Progenitor cell of endocrine pancreas (in vitro differentiated cells): Measurements from ENCODE around the gene WDSUB1. TPM values are rescaled to one million over a fixed set of nuclear protein-coding genes. Genes with fewer than 3 reads are reported as not detected.

Experiments
- DNase-seq: peaks from one replicate; pipeline ENCODE4 v3.0.0; 2021; ENCODE audit warnings: low spot score; ENCODE audit not compliant: unreplicated experiment
- H3K27ac Mint-ChIP-seq: 2 replicates; pipeline ENCODE4 v1.8.0; 2021; ENCODE audit warnings: mild to moderate bottlenecking, moderate library complexity, mixed read lengths
- H3K27me3 Mint-ChIP-seq: 2 replicates; pipeline ENCODE4 v1.8.0; 2021; ENCODE audit warnings: mixed read lengths
- H3K36me3 Mint-ChIP-seq: 2 replicates; pipeline ENCODE4 v1.8.0; 2022; ENCODE audit warnings: mixed read lengths; ENCODE audit not compliant: insufficient read depth
- H3K4me1 Mint-ChIP-seq: 2 replicates; pipeline ENCODE4 v1.8.0; 2021; ENCODE audit warnings: low read depth, mixed read lengths
- H3K4me3 Mint-ChIP-seq: 2 replicates; pipeline ENCODE4 v1.8.0; 2021; ENCODE audit warnings: low read depth, mild to moderate bottlenecking, moderate library complexity, mixed read lengths
- H3K9me3 Mint-ChIP-seq: 2 replicates; pipeline ENCODE4 v1.8.0; 2021; ENCODE audit warnings: low read depth, mixed read lengths
- CTCF ChIP-seq: fragments of 200-600 bp; sonication (generic); IDR thresholded peaks from one replicate; pipeline ENCODE4 v1.5.0; 2021; ENCODE audit warnings: antibody characterized with exemption, mild to moderate bottlenecking; ENCODE audit not compliant: unreplicated experiment
- total RNA-seq: library from RNA; stranded (reverse); gene quantifications from 2 replicates; pipeline ENCODE4 v1.2.1, GENCODE V29; 2021

The WDSUB1 gene
- total RNA-seq, 1 donor from 2014 or later: 14.9 TPM

- no peak overlapping the region for H3K4me3 Mint-ChIP-seq
- no peak for DNase-seq
- no peaks in the 10 kb centered on the region for H3K27me3 Mint-ChIP-seq
- TF ChIP-seq CTCF: no peak
- H3K27ac Mint-ChIP-seq: no peak overlapping the region
- peaks cover 18% of the 10 kb centered on the region for H3K36me3 Mint-ChIP-seq
- H3K4me1 Mint-ChIP-seq: no peaks in the 10 kb centered on the region
- no peaks in the 10 kb centered on the region for H3K9me3 Mint-ChIP-seq
Observed at GRCh38 chr2:159234868-159235267, 51.6 kb downstream of the WDSUB1 start.

DNA sequence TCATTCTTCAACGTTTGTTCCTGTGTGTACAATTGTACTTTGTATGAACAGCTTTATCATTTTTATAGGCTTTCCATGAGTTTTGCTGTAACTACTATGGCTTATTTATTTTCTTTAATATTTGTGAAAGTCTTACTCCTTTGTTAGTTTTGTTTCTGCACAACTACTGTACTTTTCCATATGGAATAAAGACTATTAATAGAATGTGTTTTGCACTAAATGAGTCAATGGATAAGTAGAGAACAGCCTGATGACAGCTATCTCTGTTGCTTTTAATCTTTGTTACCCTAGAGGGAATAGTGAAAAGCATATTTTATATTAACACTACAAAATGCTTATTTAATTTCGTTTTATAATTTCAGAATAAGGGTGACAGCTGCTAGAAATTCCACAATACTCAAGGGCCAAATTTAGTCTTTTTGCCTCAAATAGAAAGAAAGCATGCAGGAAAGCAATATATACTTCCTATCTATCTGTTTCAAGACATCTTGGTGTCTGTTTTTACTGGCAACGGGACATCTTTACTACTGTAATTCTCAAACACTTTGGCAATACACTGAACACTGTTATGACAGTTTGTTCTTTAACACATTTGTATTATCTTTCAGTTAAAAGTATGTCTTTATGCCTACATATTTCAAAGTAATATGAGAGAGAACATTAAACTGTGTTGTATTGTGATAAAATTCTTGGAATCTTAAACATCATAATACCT is 53.9 kb downstream of the WDSUB1 start:
- Mint-ChIP-seq H3K9me3 (no peaks in the 10 kb centered on the region), H3K4me1 (no peaks in the 10 kb centered on the region), H3K4me3 (no peak overlapping the region), H3K27me3 (no peaks in the 10 kb centered on the region), H3K36me3 (peaks cover 17% of the 10 kb centered on the region), H3K27ac (no peak overlapping the region)
- no peak for TF ChIP-seq CTCF
- no peak for DNase-seq

DNA sequence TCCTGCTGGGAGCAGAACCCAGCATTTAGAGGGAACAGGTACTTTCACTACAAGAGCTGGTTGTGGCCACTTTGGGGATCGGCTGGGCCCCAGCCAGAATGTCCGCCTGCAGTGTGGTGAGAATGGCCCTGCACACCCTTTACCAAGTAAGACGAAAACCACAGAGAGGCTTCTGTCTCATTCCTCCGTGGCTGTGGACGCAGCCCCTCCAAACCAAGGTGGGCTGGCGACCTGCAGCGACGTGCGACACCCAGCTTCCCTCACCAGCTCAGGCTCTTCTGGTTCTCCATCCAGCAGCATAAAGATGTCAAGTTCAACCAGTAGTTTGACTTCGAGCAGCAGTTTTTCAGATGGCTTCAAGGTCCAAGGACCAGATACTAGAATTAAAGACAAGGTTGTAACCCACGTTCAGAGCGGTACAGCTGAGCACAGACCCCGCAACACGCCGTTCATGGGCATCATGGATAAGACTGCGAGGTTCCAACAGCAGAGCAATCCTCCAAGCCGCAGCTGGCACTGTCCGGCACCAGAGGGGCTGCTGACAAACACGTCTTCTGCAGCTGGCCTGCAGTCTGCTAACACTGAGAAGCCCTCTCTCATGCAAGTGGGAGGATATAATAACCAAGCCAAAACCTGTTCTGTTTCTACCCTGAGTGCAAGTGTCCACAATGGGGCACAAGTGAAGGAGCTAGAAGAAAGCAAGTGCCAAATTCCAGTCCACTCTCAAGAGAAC is 56.2 kb downstream of the WDSUB1 start:
- no peaks in the 10 kb centered on the region for H3K9me3 Mint-ChIP-seq
- no peaks in the 10 kb centered on the region for H3K4me1 Mint-ChIP-seq
- no peak for TF ChIP-seq CTCF
- no peak overlapping the region for H3K4me3 Mint-ChIP-seq
- no peak overlapping the region for H3K27ac Mint-ChIP-seq
- H3K27me3 Mint-ChIP-seq: no peaks in the 10 kb centered on the region
- peaks cover 17% of the 10 kb centered on the region for H3K36me3 Mint-ChIP-seq
- no peak for DNase-seq

DNA sequence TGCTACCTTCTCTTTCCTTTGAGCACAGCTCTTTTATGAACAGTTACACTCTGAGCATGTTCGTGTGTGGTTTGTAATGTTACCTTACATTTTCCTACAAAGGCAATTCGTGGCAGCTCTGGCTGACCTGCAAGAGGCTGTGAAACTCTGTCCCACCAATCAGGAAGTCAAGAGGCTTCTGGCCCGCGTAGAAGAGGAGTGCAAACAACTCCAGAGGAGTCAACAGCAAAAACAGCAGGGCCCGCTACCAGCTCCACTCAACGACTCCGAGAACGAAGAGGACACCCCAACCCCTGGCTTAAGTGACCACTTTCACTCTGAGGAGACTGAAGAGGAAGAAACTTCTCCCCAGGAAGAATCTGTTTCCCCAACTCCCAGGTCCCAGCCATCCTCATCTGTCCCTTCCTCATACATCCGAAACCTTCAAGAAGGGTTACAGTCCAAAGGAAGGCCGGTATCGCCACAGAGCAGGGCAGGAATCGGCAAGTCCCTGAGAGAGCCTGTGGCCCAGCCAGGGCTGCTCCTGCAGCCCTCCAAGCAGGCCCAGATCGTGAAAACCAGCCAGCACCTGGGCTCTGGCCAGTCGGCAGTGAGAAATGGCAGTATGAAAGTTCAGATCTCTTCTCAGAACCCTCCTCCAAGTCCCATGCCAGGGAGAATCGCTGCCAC is 56.9 kb downstream of the WDSUB1 start:
- no peak for TF ChIP-seq CTCF
- Mint-ChIP-seq H3K27ac (no peak overlapping the region), H3K27me3 (no peaks in the 10 kb centered on the region), H3K4me1 (no peaks in the 10 kb centered on the region), H3K4me3 (no peak overlapping the region), H3K36me3 (peaks cover 16% of the 10 kb centered on the region), H3K9me3 (no peaks in the 10 kb centered on the region)
- DNase-seq: no peak

DNA sequence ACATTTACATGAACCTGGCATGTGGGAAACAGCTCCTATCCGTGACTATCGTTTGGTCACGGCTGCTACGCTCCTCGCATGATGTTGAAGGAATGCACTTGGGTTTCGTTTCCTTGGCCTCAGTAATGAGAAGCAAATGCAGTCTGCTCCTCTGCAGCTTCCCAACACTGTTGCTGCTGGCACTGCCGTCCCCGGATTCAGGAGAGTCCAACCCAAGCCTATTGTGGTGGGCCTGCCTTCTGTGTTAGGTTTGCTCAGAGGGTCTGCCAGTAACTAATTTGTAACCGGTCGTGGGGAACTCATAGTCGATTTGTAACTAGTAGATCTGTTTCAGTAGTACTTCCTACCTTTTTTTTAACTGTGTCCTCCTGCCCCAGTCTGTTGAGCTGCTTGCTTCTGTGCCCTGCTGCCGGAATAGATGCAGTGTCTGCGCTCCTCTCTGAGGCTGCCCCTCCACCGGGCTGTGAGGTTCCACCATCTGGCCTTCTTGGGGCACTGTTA is 58.4 kb downstream of the WDSUB1 start:
- Mint-ChIP-seq H3K36me3 (peaks cover 19% of the 10 kb centered on the region), H3K4me3 (no peak overlapping the region), H3K27me3 (no peaks in the 10 kb centered on the region), H3K4me1 (no peaks in the 10 kb centered on the region), H3K27ac (no peak overlapping the region), H3K9me3 (no peaks in the 10 kb centered on the region)
- TF ChIP-seq CTCF: no peak
- no peak for DNase-seq
